Esophagus muscularis mucosa (tissue), 3 donors: Measurements from ENCODE around the gene RASGRF1.

ENCODE experiments used
- CTCF ChIP-seq, 3 experiments: fragments of 200-600 bp in 2 of 3; fragments of 450-650 bp in 1 of 3; sonication (generic) in 2 of 3; IDR thresholded peaks; one replicate each; pipeline ENCODE4 v1.5.1; 2017 to 2019; ENCODE audit warnings: antibody characterized with exemption in 3 of 3, mild to moderate bottlenecking in 2 of 3, moderate library complexity in 1 of 3
- EP300 ChIP-seq: sonication (generic); formaldehyde crosslinking; IDR thresholded peaks from one replicate; pipeline ENCODE4 v1.6.1; 2017; ENCODE audit warnings: antibody characterized with exemption

GRCh38 chr15:79078003-79078402, 12.6 kb downstream of the RASGRF1 start:
- no peak for TF ChIP-seq CTCF (IDR thresholded peaks at IDR 0.05)
- no peak for TF ChIP-seq EP300
